HG03571 (cell line): ENCODE measurements around the gene PPIG.
"Not testable (repeated sequence)": the region's sequence is repeated elsewhere in the genome, so short reads cannot be mapped to it uniquely, and the experiment has no call there.

ENCODE experiments used
- ATAC-seq: cut with Tn5 transposase; IDR thresholded peaks from one replicate; pipeline ENCODE4 v1.9.1; 2021; ENCODE audit not compliant: unreplicated experiment

PPIG gene

DNA sequence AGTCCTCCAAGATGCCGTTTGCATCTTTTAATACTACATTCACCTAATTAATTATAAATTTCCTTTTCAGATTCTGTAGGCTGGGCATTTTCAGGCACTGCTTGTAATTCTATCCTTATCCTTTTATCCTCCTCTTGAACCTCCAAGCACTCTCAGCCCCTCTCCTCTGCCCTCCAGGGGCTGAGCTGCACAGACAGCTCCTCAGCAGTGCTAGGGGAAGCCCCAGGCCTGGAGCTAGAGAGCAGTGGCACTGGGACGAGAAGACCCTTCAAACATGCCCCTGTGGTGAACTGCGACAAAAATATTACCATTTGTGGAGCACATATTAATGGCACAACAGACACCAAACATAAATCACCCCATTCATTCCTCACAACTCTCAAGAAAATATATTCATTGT lies 77.1 kb downstream of the PPIG start:
- ATAC-seq, result no peak

DNA sequence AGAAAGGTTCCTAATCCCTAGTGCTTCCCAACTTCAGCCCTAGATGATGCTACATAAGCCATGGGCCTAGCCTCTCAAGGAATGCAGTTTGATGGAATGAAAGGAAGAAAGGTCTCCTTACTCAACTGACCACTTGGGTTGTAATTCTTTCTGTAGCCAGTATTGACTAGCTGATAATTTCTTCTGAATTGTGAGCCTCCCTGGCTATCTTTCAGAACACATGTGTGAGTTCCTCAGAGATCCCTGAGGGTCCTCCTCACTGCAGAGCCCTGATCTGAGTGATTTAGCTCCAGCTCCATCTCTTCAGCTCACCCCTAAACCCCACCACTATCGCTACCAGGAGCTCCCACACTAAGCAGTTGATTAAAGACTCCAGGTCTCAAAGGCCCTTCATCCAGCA lies 78.6 kb downstream of the PPIG start:
- ATAC-seq, result no peak

- no peak for ATAC-seq
Observed at GRCh38 chr2:169663247-169663646, 79.1 kb downstream of the PPIG start.

DNA sequence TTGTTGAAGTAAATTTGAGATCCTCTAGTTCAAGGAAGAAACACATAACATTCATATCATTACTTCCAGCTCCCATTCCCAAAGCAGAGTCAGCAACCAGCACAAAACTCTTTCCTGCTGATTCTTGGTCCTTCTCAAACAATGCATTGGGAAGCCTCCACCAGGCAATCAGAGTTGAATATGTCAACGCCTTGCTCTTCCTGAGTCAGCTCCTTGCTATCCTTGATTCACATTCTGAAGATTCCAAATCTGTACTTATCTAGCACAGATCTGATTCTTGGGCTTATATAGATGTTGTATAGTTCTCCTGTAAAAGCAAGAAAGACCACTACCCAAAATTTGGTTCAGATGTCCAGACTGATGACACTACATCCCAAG lies 80.4 kb downstream of the PPIG start:
- no peak for ATAC-seq

DNA sequence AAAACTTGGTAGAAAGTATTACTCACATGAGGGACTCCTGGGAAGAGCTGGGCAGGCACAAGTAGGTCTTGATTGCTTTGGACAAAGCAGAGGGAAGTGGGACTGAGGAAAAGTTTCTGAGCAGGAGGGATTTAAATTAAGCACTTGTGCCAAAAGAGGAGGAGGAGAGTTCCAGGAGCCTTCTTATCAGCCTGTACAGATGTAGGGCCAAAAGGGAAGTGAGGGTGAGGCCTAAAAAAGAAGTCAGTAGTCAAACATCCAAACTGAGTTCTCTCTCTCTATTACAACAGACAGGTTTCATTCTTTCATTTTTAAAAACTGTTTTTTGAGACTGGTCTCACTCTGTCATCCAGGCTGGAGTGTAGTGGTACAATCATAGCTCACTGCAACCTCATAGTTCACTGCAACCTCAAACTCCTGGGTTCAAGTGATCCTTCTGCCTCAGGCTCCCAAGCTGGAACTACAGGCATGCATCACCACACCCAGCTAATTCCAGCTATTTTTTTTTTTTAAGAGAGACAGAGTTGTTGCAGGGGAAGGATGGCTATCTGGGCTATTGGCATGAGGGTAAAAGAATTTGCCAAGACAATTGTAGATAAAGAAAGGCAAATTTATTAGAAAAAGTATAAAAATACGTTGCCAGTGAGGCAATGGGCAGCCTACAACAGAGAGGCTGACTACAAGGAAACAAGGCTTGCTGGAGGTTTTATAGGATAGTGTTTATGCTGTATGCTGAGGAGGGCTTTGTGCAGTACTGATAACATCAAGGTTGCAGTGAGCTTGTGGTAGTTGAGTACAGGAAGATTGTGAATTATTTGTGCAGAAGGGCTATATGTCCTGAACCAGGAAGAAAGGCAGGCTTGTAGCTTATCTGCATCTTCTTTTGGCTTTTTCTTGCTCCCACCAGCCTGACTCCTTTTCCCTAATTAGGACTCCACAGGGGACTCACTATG lies 81.1 kb downstream of the PPIG start:
- ATAC-seq, result no peak

DNA sequence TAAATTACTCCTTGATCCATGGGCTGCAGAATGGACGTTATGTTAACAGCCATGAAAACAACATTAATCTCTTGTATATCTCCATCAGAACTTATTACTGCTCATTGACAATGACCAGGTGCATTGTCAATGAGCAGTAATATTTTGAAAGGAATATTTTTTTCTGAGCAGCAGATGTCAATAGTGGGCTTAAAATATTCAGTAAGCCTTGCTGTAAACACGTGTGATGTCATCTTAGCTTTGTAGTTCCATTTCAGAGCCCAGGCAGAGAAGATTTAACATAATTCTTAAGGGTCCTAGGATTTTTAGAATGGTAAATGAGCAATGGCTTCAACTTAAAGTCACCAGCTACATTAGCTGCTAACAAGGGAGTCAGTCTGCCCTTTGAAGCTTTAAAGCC lies 83.4 kb downstream of the PPIG start:
- no peak for ATAC-seq

GRCh38 chr2:169670215-169670651 lies 86.1 kb downstream of the PPIG start:
- ATAC-seq, result no peak

DNA sequence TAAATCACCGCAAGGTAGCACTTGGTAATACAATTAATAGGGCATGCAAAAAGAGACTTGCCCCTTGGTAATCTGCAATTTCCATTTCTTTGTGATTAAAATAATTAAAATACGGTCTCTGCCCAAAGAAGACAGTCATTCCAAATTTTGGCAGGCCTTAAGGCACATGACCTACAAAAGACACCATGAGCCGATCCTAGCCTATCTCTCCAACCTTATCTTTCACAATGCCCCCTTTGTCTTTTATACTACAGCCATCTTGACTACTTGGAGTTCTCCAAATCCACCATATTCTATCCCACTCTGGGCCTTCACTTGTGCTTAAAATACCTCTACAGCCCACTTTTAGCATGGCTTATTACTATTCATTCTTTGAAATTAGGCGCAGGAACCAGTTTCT lies 86.8 kb downstream of the PPIG start:
- no peak for ATAC-seq

DNA sequence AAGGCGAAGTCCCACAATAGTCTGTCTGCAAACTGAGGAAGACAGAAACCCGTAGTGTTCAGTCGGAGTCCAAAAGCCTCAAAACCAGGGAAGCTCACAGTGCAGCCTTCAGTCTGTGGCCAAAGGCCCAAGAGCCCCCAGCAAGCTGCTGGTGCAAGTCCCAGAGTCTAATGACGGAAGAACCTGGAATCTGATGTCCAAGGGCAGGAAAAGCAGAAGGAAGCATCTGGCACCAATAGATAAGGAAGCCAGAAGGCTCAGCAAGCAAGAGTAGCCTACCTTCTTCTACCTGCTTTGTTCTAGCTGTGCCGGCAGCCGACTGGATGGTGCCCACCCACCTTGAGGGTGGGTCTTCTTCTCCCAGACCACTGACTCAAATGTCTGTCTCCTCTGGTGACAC lies 88.3 kb downstream of the PPIG start:
- ATAC-seq, result no peak

DNA sequence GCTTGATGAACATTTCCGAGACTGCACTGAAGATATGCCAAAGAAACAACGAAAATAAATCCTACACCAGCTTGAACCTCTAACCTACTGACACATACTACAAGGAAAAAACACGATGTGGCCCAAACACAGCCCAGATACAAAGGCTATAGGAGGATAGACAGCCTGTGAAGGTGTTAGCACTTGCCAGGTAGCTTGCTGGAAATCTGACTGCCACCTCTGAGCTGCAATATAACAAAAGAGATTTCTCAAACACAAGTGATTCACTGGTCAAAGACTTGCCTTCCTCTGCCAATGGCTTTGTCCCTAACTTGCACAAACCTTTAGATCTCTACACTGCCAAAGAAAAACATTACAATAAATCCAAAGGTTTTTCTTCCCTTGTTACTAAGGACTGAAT lies 89.0 kb downstream of the PPIG start:
- no peak for ATAC-seq

DNA sequence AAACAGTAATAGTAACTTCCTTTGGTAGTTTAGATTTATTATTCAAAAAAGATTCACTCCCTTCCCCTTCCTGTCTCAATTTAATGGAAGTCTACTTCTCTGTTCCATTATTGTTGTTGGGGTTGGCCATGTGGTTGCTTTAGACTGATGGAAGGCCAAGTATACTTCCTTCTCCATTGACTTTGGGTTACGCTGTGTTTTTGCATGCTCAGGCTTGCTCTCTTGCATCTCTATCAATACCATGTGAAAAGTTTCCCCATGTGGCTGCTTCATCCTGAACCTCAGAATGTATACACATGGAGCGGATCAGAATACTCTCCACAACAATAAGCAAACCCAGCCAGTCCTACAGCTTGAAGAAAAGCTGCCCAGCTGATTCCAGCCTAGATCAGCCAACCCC lies 89.8 kb downstream of the PPIG start:
- no peak for ATAC-seq

- no peak for ATAC-seq
Observed at GRCh38 chr2:169676357-169676756, 92.2 kb downstream of the PPIG start.

DNA sequence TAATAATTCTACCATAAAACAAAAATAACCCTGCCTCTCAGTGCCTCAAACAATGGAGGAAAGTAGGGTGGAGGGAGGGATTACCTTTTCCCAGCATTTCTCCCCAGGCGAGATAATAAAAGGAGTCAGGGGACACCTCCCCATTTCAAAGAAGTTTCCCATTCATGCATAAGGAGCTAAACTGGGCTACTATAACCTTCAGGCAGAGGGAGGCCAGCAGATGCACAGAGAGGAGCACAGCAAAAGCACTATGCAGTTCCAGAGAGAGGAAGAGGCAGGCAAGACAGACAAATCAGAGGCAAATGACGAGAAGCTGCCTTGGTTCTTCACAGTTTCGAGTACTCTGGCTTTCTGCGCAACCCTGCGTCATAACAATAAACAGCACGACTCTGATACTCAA lies 92.7 kb downstream of the PPIG start:
- no peak for ATAC-seq

GRCh38 chr2:169683054-169683424 lies 98.9 kb downstream of the PPIG start:
- ATAC-seq, result no peak

GRCh38 chr2:169683425-169684134 lies 99.4 kb downstream of the PPIG start:
- ATAC-seq, result no peak

DNA sequence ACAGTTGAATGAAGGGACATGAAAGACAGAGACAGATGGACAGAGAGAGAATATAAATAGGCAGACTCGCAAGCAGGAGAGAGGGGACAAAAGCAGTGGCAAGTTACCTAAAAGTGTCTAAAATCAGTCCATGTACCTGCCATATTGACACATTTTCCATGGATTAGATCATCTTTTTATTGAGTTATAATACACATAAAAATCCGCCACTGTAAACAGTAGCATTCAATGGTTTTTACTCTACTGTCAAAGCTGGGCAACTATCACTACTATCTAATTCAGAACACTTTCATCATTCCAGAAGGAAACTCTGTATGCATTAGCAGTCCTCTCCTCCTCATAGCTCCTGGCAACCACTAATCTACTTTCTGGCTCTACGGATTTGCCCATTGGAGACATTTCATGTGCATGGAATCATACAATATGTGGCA lies 100.0 kb downstream of the PPIG start:
- ATAC-seq, result no peak

- ATAC-seq, result not testable (repeated sequence)
Observed at GRCh38 chr2:169684712-169685111, 100.6 kb downstream of the PPIG start.

DNA sequence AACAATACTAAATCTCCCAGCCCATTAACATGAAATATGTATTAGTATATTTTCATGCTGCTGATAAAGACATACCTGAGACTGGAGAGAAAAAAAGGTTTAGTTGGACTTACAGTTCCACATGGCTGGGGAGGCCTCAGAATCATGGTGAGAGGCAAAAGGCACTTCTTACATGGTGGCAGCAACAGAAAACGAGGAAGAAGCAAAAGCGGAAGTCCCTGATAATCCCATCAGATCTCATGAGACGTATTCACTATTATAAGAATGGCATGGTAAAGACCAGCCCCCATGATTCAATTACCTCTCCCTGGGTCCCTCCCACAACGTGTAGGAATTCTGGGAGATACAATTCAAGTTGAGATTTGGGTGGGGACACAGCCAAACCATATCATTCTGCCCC lies 102.7 kb downstream of the PPIG start:
- ATAC-seq, result not testable (repeated sequence)

GRCh38 chr2:169687943-169688342 lies 103.8 kb downstream of the PPIG start:
- not testable (repeated sequence) for ATAC-seq

GRCh38 chr2:169690958-169691357 lies 106.8 kb downstream of the PPIG start:
- no peak for ATAC-seq
